MM.1S (cell line): Measurements from ENCODE around the gene CYP46A1.

Experiments used
- CTCF ChIP-seq: fragments of 300-600 bp; sonication (generic); IDR thresholded peaks from 2 replicates; pipeline ENCODE4 v1.5.1; 2016; ENCODE audit warnings: antibody characterized with exemption, low read length, mixed read lengths
- EZH2 ChIP-seq: fragments of 300-600 bp; sonication (generic); optimal IDR thresholded peaks from 2 replicates; pipeline ENCODE3; 2017; ENCODE audit warnings: low read depth, mild to moderate bottlenecking, antibody characterized with exemption, low read length, mixed read lengths
- EZH2phosphoT487 ChIP-seq: fragments of 300-600 bp; sonication (generic); IDR thresholded peaks from 2 replicates; pipeline ENCODE4 v1.6.1; 2018; ENCODE audit warnings: antibody characterized with exemption, low read length

GRCh38 chr14:99696929-99697328 is 12.8 kb downstream of the CYP46A1 start:
- TF ChIP-seq CTCF (no peak), EZH2 (no peak), EZH2phosphoT487 (no peak)
